Measurements from ENCODE around the gene RBM38. TPM values are rescaled to one million over a fixed set of nuclear protein-coding genes. Genes with fewer than 3 reads are reported as not detected.

RBM38 gene
- total and polyA plus RNA-seq, 9 of the 15 experiments (the other 6 are each of a cell fraction or from before 2014, with no cell fraction given), result 0.28 to 82.4 (median 33.2) TPM

DNA sequence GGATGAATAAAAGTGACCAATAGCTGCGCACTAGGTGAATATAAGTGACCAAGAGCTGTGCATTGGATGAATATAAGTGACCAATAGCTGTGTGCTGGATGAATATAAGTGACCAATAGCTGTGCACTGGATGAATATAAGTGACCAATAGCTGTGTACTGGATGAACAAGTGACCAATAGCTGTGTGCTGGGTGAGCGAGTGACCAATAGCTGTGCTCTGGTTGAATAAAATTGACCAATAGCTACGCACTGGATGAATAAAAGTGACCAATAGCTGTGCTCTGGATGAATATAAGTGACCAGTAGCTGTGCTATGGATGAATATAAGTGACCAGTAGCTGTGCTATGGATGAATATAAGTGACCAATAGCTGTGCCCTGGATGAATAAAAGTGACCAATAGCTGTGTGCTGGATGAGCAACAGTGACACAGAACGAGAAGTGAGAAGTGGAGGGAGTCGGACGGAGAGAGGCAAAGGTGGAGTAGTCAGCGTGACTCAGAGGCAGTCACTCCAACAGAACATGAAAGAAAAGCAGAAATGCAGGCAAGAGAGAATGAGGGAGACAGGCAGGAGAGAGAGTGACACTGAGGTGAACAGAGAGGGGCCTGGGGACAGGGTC lies 38.5 kb downstream of the RBM38 start (continued):
- no peak for TF ChIP-seq SP2 (IDR thresholded peaks at IDR 0.05; ENCODE audit: extremely low read depth, low read depth, low read length, poor library complexity, severe bottlenecking)
- 0 out of 3 replicates have a peak, but pooled peaks of 1 of the 2 experiments have one; percentile 4 for TF ChIP-seq CBX3 (IDR thresholded peaks at IDR 0.05; ENCODE audit: borderline replicate concordance in 1 of 2, low read length in 2 of 2)
- TF ChIP-seq SREBF1 (IDR thresholded peaks at IDR 0.05; ENCODE audit: borderline replicate concordance, low read depth, low read length), result no peak
- TF ChIP-seq SMARCC2 (IDR thresholded peaks at IDR 0.05; ENCODE audit: low read depth), result no peak
- TF ChIP-seq, protein P1, sequence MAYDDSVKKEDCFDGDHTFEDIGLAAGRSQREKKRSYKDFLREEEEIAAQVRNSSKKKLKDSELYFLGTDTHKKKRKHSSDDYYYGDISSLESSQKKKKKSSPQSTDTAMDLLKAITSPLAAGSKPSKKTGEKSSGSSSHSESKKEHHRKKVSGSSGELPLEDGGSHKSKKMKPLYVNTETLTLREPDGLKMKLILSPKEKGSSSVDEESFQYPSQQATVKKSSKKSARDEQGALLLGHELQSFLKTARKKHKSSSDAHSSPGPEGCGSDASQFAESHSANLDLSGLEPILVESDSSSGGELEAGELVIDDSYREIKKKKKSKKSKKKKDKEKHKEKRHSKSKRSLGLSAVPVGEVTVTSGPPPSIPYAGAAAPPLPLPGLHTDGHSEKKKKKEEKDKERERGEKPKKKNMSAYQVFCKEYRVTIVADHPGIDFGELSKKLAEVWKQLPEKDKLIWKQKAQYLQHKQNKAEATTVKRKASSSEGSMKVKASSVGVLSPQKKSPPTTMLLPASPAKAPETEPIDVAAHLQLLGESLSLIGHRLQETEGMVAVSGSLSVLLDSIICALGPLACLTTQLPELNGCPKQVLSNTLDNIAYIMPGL (CRISPR knock-in tag; IDR thresholded peaks at IDR 0.05), result no peak
- no peak for TF ChIP-seq TRIM28 (IDR thresholded peaks at IDR 0.05)
- peak; percentile 52 for TF ChIP-seq FOSL1 (tag; conservative IDR thresholded peaks at IDR 0.05)
- no peak for TF ChIP-seq ZNF668 (CRISPR knock-in tag; IDR thresholded peaks at IDR 0.05)
- TF ChIP-seq, protein P2, sequence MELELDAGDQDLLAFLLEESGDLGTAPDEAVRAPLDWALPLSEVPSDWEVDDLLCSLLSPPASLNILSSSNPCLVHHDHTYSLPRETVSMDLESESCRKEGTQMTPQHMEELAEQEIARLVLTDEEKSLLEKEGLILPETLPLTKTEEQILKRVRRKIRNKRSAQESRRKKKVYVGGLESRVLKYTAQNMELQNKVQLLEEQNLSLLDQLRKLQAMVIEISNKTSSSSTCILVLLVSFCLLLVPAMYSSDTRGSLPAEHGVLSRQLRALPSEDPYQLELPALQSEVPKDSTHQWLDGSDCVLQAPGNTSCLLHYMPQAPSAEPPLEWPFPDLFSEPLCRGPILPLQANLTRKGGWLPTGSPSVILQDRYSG (tag; conservative IDR thresholded peaks at IDR 0.05; ENCODE audit: low read depth), result no peak
- TF ChIP-seq MBD2 (IDR thresholded peaks at IDR 0.05; ENCODE audit: borderline replicate concordance, low read depth), result peak; percentile 77; the same call in 1 of the 2 replicates
- TF ChIP-seq HEY1 (CRISPR knock-in tag; IDR thresholded peaks at IDR 0.05; ENCODE audit: borderline replicate concordance), result no peak
